Measurements from ENCODE around the gene ICA1.

The ICA1 gene

GRCh38 chr7:8129318-8129659 lies 132.7 kb downstream of the ICA1 start:
- no peaks in the 10 kb centered on the region for H3K9me3 ChIP-seq (ENCODE audit: severe bottlenecking)
- H3K36me3 ChIP-seq (ENCODE audit: low read depth): no peaks in the 10 kb centered on the region
- H3K4me1 ChIP-seq (ENCODE audit: insufficient read depth, poor library complexity, severe bottlenecking): no peaks in the 10 kb centered on the region
- no peak overlapping the region for H3K4me3 ChIP-seq (ENCODE audit: severe bottlenecking)
- ATAC-seq (ENCODE audit: low read depth) (no peak), DNase-seq (ENCODE audit: low spot score) (no peak)
- TF ChIP-seq CTCF (IDR thresholded peaks at IDR 0.05; ENCODE audit: poor library complexity, severe bottlenecking): no peak
- no peaks in the 10 kb centered on the region for H3K27me3 ChIP-seq (ENCODE audit: insufficient read depth, poor library complexity, severe bottlenecking)
- H3K27ac ChIP-seq (ENCODE audit: poor library complexity, severe bottlenecking): no peak overlapping the region

- Histone ChIP-seq H3K36me3 (ENCODE audit: low read depth) (no peaks in the 10 kb centered on the region), H3K27ac (ENCODE audit: poor library complexity, severe bottlenecking) (no peak overlapping the region), H3K9me3 (ENCODE audit: severe bottlenecking) (no peaks in the 10 kb centered on the region), H3K27me3 (ENCODE audit: insufficient read depth, poor library complexity, severe bottlenecking) (no peaks in the 10 kb centered on the region), H3K4me3 (ENCODE audit: severe bottlenecking) (no peak overlapping the region), H3K4me1 (ENCODE audit: insufficient read depth, poor library complexity, severe bottlenecking) (no peaks in the 10 kb centered on the region)
- ATAC-seq (ENCODE audit: low read depth): no peak
- no peak for DNase-seq (ENCODE audit: low spot score)
- TF ChIP-seq CTCF (IDR thresholded peaks at IDR 0.05; ENCODE audit: poor library complexity, severe bottlenecking): no peak
Measured at GRCh38 chr7:8128449-8129317, 133.3 kb downstream of the ICA1 start.

- no peak for TF ChIP-seq CTCF (IDR thresholded peaks at IDR 0.05; ENCODE audit: poor library complexity, severe bottlenecking)
- DNase-seq (ENCODE audit: low spot score): no peak
- no peaks in the 10 kb centered on the region for H3K4me1 ChIP-seq (ENCODE audit: insufficient read depth, poor library complexity, severe bottlenecking)
Measured at GRCh38 chr7:8126601-8127167, 135.3 kb downstream of the ICA1 start.

GRCh38 chr7:8125680-8126444 lies 136.1 kb downstream of the ICA1 start:
- H3K27me3 ChIP-seq (ENCODE audit: insufficient read depth, poor library complexity, severe bottlenecking): no peaks in the 10 kb centered on the region
- no peak overlapping the region for H3K27ac ChIP-seq (ENCODE audit: poor library complexity, severe bottlenecking)
- H3K4me1 ChIP-seq (ENCODE audit: insufficient read depth, poor library complexity, severe bottlenecking): no peaks in the 10 kb centered on the region
- no peaks in the 10 kb centered on the region for H3K9me3 ChIP-seq (ENCODE audit: severe bottlenecking)
- no peak for TF ChIP-seq CTCF (IDR thresholded peaks at IDR 0.05; ENCODE audit: poor library complexity, severe bottlenecking)
- H3K36me3 ChIP-seq (ENCODE audit: low read depth): no peaks in the 10 kb centered on the region
- H3K4me3 ChIP-seq (ENCODE audit: severe bottlenecking): no peak overlapping the region
- DNase-seq (ENCODE audit: low spot score) (no peak), ATAC-seq (ENCODE audit: low read depth) (peak; percentile 48; the same call in 1 of the 3 replicates)

More at GRCh38 chr7:8126601-8127167, 135.3 kb downstream of the ICA1 start:
- H3K9me3 ChIP-seq (ENCODE audit: severe bottlenecking): no peaks in the 10 kb centered on the region
- H3K27me3 ChIP-seq (ENCODE audit: insufficient read depth, poor library complexity, severe bottlenecking): no peaks in the 10 kb centered on the region
- H3K27ac ChIP-seq (ENCODE audit: poor library complexity, severe bottlenecking): no peak overlapping the region
- H3K4me3 ChIP-seq (ENCODE audit: severe bottlenecking): no peak overlapping the region
- ATAC-seq (ENCODE audit: low read depth): no peak
- no peaks in the 10 kb centered on the region for H3K36me3 ChIP-seq (ENCODE audit: low read depth)

All from RWPE2 (cell line).